ENCODE data around the gene ATP5MC3.

- no peak for TF ChIP-seq POLR2A (IDR thresholded peaks at IDR 0.05; ENCODE audit: low read length)
- no peak for TF ChIP-seq GATA1 (IDR thresholded peaks at IDR 0.05; ENCODE audit: low read depth, low read length)
These were observed 44.9 kb downstream of the ATP5MC3 start for GRCh38 chr2:175136334-175137215.
